HepG2 (cell line): ENCODE measurements around the gene SCUBE2. TPM values are rescaled to one million over a fixed set of nuclear protein-coding genes. Genes with fewer than 3 reads are reported as not detected.

Experiments used
- ATAC-seq: fragments of 200-7000 bp; cut with Tn5 transposase; 3 replicates; pipeline ENCODE4 v1.9.1; 2020; ENCODE audit warnings: mild to moderate bottlenecking, moderate library complexity
- BruUV-seq: library from RNA; stranded (reverse); fragments of 400-500 nt; replicated peaks from 2 replicates; lab custom pipeline; 2021; lab: Mats Ljungman, UMichigan
- CTCF ChIA-PET: fragments of 300-600 bp; formaldehyde crosslinking; extraction: SDS; loops from one replicate; lab custom pipeline; 2021; ENCODE audit warnings: low total read pairs, inconsistent platforms, low intra/inter-chr PET ratio; lab: Yijun Ruan, JAX
- POLR2A ChIA-PET: fragments of 350-600 bp; sonication (Branson Sonifier 250); formaldehyde crosslinking; loops from one replicate; lab custom pipeline; 2020; ENCODE audit warnings: antibody characterized with exemption, inconsistent platforms; lab: Yijun Ruan, JAX
- DNase-seq: peaks from one replicate; pipeline ENCODE4 v3.0.0-alpha.2; 2015; ENCODE audit warnings: low spot score
- FAIRE-seq: peaks from 3 replicates; lab custom pipeline; 2011; peaks lifted over from hg19 to GRCh38; lab: Jason Lieb, UNC
- H2AFZ ChIP-seq: one replicate; pipeline ENCODE4 v1.6.1; 2011; ENCODE audit warnings: low read length, inconsistent platforms
- H3K27ac ChIP-seq: fragments of 300-600 bp; 3 replicates; pipeline ENCODE4 v1.8.0; 2011; ENCODE audit warnings: mixed run types, mild to moderate bottlenecking, mixed read lengths, low read length, inconsistent platforms; ENCODE audit not compliant: insufficient read depth; ENCODE audit errors: extremely low read length
- H3K27me3 ChIP-seq, 2 experiments: fragments of 200-600 bp in 1 of 2; 2 replicates in 1 of 2; 3 replicates in 1 of 2; pipeline versions ENCODE4 v1.6.0 to v1.8.0; 2011; ENCODE audit warnings: low read length in 2 of 2, mild to moderate bottlenecking in 2 of 2, moderate library complexity in 2 of 2, inconsistent platforms in 1 of 2; ENCODE audit not compliant: insufficient read depth in 2 of 2, control insufficient read depth in 1 of 2
- H3K36me3 ChIP-seq, 2 experiments: fragments of 200-600 bp in 1 of 2; replicated peaks in 1 of 2; 2 replicates in 1 of 2; 3 replicates in 1 of 2; pipeline versions ENCODE4 v1.5.1 to v1.8.0; 2011; ENCODE audit warnings: low read length in 2 of 2, inconsistent platforms in 1 of 2; ENCODE audit not compliant: insufficient read depth in 2 of 2, control insufficient read depth in 1 of 2
- H3K4me1 ChIP-seq: 2 replicates; pipeline ENCODE4 v1.5.1; 2012; ENCODE audit warnings: low read length, inconsistent platforms; ENCODE audit not compliant: insufficient read depth
- H3K4me2 ChIP-seq: 2 replicates; pipeline ENCODE4 v1.6.0; 2011; ENCODE audit warnings: low read depth, low read length, inconsistent platforms
- H3K4me3 ChIP-seq, 3 experiments: fragments of 200-600 bp in 1 of 3; sonication (generic), shearing (Covaris generic) in 1 of 3; replicated peaks in 1 of 3; 2 replicates each; pipeline ENCODE4 v1.5.1; 2011 to 2016; ENCODE audit warnings: low read length in 3 of 3, inconsistent platforms in 2 of 3, low read depth in 2 of 3, mild to moderate bottlenecking in 2 of 3, control low read depth in 1 of 3, mixed read lengths in 1 of 3; ENCODE audit not compliant: insufficient read depth in 1 of 3
- H3K79me2 ChIP-seq: one replicate; pipeline ENCODE4 v1.6.1; 2011; ENCODE audit warnings: low read length, inconsistent platforms; ENCODE audit not compliant: insufficient read depth
- H3K9ac ChIP-seq: 2 replicates; pipeline ENCODE4 v1.6.0; 2011; ENCODE audit warnings: mild to moderate bottlenecking, low read depth, low read length, inconsistent platforms; ENCODE audit not compliant: insufficient read depth
- H3K9me3 ChIP-seq: 2 replicates; pipeline ENCODE4 v1.5.1; 2012; ENCODE audit warnings: mild to moderate bottlenecking, low read length
- H4K20me1 ChIP-seq: 2 replicates; pipeline ENCODE4 v1.6.0; 2011; ENCODE audit warnings: inconsistent platforms, mild to moderate bottlenecking, low read length, moderate library complexity; ENCODE audit not compliant: insufficient read depth
- CEBPB ChIP-seq: IDR thresholded peaks from 2 replicates; pipeline ENCODE4 v1.6.1; 2011; ENCODE audit warnings: low read depth, low read length, improper control_type of control experiment, borderline replicate concordance
- E2F2 ChIP-seq: sonication (generic); formaldehyde crosslinking; IDR thresholded peaks from 2 replicates; pipeline ENCODE4 v1.4.0; 2020; ENCODE audit warnings: missing genetic modification reagents, borderline replicate concordance
- NR2F1 ChIP-seq, 2 experiments: fragments of 450-650 bp in 1 of 2; formaldehyde crosslinking in 1 of 2; IDR thresholded peaks; 2 replicates each; pipeline versions ENCODE4 v1.5.0 to v1.6.1; 2016 to 2020; ENCODE audit warnings: mild to moderate bottlenecking in 1 of 2, missing compliant biosample characterization in 1 of 2, missing genetic modification reagents in 1 of 2, moderate library complexity in 1 of 2
- NR2F6 ChIP-seq, 2 experiments: IDR thresholded peaks; 2 replicates each; pipeline ENCODE4 v1.6.1; 2016; ENCODE audit warnings: antibody characterized with exemption in 1 of 2, mild to moderate bottlenecking in 1 of 2
- PAX8 ChIP-seq: sonication (generic); formaldehyde crosslinking; IDR thresholded peaks from 2 replicates; pipeline ENCODE4 v1.8.0; 2022; ENCODE audit warnings: mild to moderate bottlenecking, missing genetic modification reagents, borderline replicate concordance
- RORA ChIP-seq: sonication (generic); formaldehyde crosslinking; IDR thresholded peaks from 2 replicates; pipeline ENCODE4 v1.5.0; 2020; ENCODE audit warnings: mild to moderate bottlenecking, missing genetic modification reagents, moderate library complexity
- STAT5B ChIP-seq: sonication (generic); formaldehyde crosslinking; IDR thresholded peaks from 2 replicates; pipeline ENCODE4 v1.4.0; 2020; ENCODE audit warnings: missing genetic modification reagents
- ZMYM3 ChIP-seq: sonication (generic); formaldehyde crosslinking; IDR thresholded peaks from 2 replicates; pipeline ENCODE4 v1.5.1; 2020; ENCODE audit warnings: mild to moderate bottlenecking, missing genetic modification reagents
- ZNF318 ChIP-seq: sonication (generic); formaldehyde crosslinking; IDR thresholded peaks from 2 replicates; pipeline ENCODE4 v1.4.0; 2020; ENCODE audit warnings: mild to moderate bottlenecking, missing genetic modification reagents
- WGBS: methylation state at CpG from one replicate; pipeline ENCODE4 v1.1.6; 2017; ENCODE audit warnings: low lambda C conversion rate; 5-methylcytosine and 5-hydroxymethylcytosine counted together
- in situ Hi-C: cut with HindIII; loops from 2 replicates; pipeline ENCODE4 v1.10.0; 2017; ENCODE audit warnings: low pct_unique_long_range_greater_than_20kb; ENCODE audit not compliant: extremely low pct_ligation_motif_present
- intact Hi-C: fragments of 100-400 bp; cut with micrococcal nuclease; formaldehyde crosslinking; loops from one replicate; pipeline ENCODE4 v1.10.0; 2022; ENCODE audit not compliant: unreplicated experiment
- polyA plus RNA-seq, 8 experiments: library from polyadenylated mRNA; depleted of rRNA in 3 of 8; stranded (reverse) in 7 of 8; unstranded in 1 of 8; fragments of >200 nt; fragmentation: Illumina TruSeq in 4 of 8; extraction: Trizol in 4 of 8; gene quantifications; 2 replicates each; pipeline versions ENCODE4 v1.2.1 to v1.2.3, GENCODE V29; 2011 to 2016; ENCODE audit warnings: low read depth in 4 of 8, missing spikeins in 1 of 8, mixed read lengths in 1 of 8; ENCODE audit not compliant: insufficient read depth in 1 of 8
- total RNA-seq, 5 experiments: library from RNA; depleted of rRNA; stranded (reverse); fragments of >200 nt; fragmentation: Illumina TruSeq; extraction: Trizol; gene quantifications; 2 replicates each; pipeline ENCODE4 v1.2.3, GENCODE V29; 2016; ENCODE audit warnings: low read depth in 1 of 5
- TF ChIP-seq, protein P1 (sequence below), 2 experiments: sonication (generic) in 1 of 2; formaldehyde crosslinking in 1 of 2; IDR thresholded peaks; 2 replicates each; pipeline versions ENCODE4 v1.4.0 to v1.6.1; 2018 to 2020; ENCODE audit warnings: missing genetic modification reagents in 2 of 2, borderline replicate concordance in 1 of 2, low read depth in 1 of 2, mild to moderate bottlenecking in 1 of 2, missing biosample characterization in 1 of 2

Gene SCUBE2
- total and polyA plus RNA-seq, 2 of the 13 experiments (the other 11 are each of a cell fraction or from before 2014, with no cell fraction given) = 0.09 TPM; not detected in 1

GRCh38 chr11:9037963-9038362 lies 53.4 kb downstream of the SCUBE2 start (continued):
- TF ChIP-seq E2F2 (CRISPR knock-in tag) = no peak
- no peak for TF ChIP-seq CEBPB
- TF ChIP-seq PAX8 = no peak
- no peak for TF ChIP-seq NR2F1 (CRISPR knock-in tag; IDR thresholded peaks at IDR 0.05)
- TF ChIP-seq, all 625 proteins: peak for 0

GRCh38 chr11:9037046-9037780 lies 54.2 kb downstream of the SCUBE2 start:
- FAIRE-seq (no peak), ATAC-seq (no peak)
- H3K4me3 ChIP-seq = no peak overlapping the region
- no peak for TF ChIP-seq ZMYM3
- TF ChIP-seq, protein P1, sequence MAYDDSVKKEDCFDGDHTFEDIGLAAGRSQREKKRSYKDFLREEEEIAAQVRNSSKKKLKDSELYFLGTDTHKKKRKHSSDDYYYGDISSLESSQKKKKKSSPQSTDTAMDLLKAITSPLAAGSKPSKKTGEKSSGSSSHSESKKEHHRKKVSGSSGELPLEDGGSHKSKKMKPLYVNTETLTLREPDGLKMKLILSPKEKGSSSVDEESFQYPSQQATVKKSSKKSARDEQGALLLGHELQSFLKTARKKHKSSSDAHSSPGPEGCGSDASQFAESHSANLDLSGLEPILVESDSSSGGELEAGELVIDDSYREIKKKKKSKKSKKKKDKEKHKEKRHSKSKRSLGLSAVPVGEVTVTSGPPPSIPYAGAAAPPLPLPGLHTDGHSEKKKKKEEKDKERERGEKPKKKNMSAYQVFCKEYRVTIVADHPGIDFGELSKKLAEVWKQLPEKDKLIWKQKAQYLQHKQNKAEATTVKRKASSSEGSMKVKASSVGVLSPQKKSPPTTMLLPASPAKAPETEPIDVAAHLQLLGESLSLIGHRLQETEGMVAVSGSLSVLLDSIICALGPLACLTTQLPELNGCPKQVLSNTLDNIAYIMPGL (CRISPR knock-in tag; IDR thresholded peaks at IDR 0.05; ENCODE audit: borderline replicate concordance in 1 of 2, low read depth in 1 of 2) = no peak
- no peak for TF ChIP-seq STAT5B (CRISPR knock-in tag)
- TF ChIP-seq NR2F6 (IDR thresholded peaks at IDR 0.05) = no peak
- TF ChIP-seq NR2F6 (CRISPR knock-in tag; IDR thresholded peaks at IDR 0.05) = no peak
- no peak for TF ChIP-seq RORA
- no peak for TF ChIP-seq ZNF318 (CRISPR knock-in tag)

More at GRCh38 chr11:9037046-9037780, 54.2 kb downstream of the SCUBE2 start:
- in situ Hi-C loops = no loop called here
- WGBS = 32% methylated on average over 7 of the region's 7 CpGs
- DNase-seq = no peak
- Histone ChIP-seq H3K79me2 (no peaks in the 10 kb centered on the region), H3K4me1 (no peaks in the 10 kb centered on the region), H3K36me3 (no peaks in the 10 kb centered on the region), H4K20me1 (no peaks in the 10 kb centered on the region), H3K9me3 (no peaks in the 10 kb centered on the region), H3K9ac (no peak overlapping the region), H3K27ac (no peak overlapping the region), H2AFZ (no peak overlapping the region), H3K4me2 (no peak overlapping the region), H3K27me3 (peaks cover 4 to 36% of the 10 kb centered on the region in 2 experiments; a peak in 4 of 5 replicates)
- ChIA-PET CTCF (no interaction called here), POLR2A (no interaction called here)
- no TSS peak for BruUV-seq
- intact Hi-C loops = no loop called here
